B cell (primary cell): ENCODE data around the gene MYL6B.

Experiments used
- EZH2 ChIP-seq: IDR thresholded peaks from 2 replicates; pipeline ENCODE4 v1.6.1; 2012; ENCODE audit warnings: borderline replicate concordance, low read depth, mild to moderate bottlenecking, moderate library complexity, low read length; ENCODE audit not compliant: insufficient read depth, poor library complexity, severe bottlenecking
- TF ChIP-seq, protein P1 (sequence below): fragments of 200-600 bp; IDR thresholded peaks from one replicate; pipeline ENCODE4 v1.8.0; 2022; ENCODE audit warnings: antibody characterized with exemption, mild to moderate bottlenecking

DNA sequence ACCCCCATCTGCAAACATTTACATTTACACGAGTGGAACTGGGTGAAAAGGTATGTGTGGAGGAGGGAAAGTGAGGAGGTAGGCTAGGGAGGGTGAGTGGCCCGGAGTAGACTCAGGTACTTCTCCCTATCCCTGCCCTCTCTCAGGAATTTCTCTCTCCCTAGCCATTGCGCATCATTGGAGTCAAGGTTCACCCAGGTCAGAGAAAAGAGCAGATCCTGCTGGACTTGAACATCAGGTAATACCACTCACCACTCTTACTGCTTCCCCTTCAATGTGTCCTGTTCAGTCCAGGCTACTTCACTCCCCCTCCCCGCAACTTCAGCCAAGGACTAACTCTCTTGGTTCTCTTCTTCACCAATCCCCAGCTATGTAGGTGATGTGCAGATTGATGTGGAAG lies 21.5 kb upstream of the MYL6B start:
- TF ChIP-seq, protein P1, sequence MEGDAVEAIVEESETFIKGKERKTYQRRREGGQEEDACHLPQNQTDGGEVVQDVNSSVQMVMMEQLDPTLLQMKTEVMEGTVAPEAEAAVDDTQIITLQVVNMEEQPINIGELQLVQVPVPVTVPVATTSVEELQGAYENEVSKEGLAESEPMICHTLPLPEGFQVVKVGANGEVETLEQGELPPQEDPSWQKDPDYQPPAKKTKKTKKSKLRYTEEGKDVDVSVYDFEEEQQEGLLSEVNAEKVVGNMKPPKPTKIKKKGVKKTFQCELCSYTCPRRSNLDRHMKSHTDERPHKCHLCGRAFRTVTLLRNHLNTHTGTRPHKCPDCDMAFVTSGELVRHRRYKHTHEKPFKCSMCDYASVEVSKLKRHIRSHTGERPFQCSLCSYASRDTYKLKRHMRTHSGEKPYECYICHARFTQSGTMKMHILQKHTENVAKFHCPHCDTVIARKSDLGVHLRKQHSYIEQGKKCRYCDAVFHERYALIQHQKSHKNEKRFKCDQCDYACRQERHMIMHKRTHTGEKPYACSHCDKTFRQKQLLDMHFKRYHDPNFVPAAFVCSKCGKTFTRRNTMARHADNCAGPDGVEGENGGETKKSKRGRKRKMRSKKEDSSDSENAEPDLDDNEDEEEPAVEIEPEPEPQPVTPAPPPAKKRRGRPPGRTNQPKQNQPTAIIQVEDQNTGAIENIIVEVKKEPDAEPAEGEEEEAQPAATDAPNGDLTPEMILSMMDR: no peak
- no peak for TF ChIP-seq EZH2
